Transverse colon (tissue), 4 donors: Measurements from ENCODE around the gene MAGI2.

ENCODE experiments used
- POLR2AphosphoS5 ChIP-seq, 3 donors: sonication (generic); formaldehyde crosslinking; IDR thresholded peaks; one replicate each; pipeline ENCODE4 v1.6.1; 2016; ENCODE audit warnings: antibody characterized with exemption in 3 of 3
- TF ChIP-seq, protein P1 (sequence below), 5 experiments: fragments of 200-600 bp in 3 of 5; fragments of 450-650 bp in 2 of 5; sonication (generic) in 3 of 5; IDR thresholded peaks; 1 replicate in 2 of 5; 2 replicates in 3 of 5; pipeline ENCODE4 v1.5.1; 2016 to 2017; ENCODE audit warnings: antibody characterized with exemption in 5 of 5, inconsistent platforms in 3 of 5, mild to moderate bottlenecking in 2 of 5, moderate library complexity in 1 of 5

DNA sequence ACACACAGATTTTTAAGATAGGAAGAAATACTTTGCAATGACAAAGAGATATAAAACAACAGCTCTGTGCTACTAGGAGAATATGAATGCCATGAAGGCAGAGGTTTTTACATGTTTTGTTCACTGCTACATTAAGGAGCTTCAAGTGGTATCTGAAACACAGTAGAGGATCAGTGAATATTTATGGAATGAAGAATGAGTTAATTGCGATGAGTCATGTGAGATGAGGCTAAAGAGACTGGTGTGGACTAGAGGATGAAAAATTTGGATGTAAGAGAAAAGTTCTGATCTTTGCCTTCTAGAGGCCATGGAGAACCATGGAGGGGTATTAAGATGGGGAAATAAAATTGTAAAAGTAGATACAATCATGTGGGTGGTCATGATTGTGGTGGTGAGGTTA, 1220.7 kb downstream of the MAGI2 start:
- TF ChIP-seq POLR2AphosphoS5 (IDR thresholded peaks at IDR 0.05), result no peak
- TF ChIP-seq, protein P1, sequence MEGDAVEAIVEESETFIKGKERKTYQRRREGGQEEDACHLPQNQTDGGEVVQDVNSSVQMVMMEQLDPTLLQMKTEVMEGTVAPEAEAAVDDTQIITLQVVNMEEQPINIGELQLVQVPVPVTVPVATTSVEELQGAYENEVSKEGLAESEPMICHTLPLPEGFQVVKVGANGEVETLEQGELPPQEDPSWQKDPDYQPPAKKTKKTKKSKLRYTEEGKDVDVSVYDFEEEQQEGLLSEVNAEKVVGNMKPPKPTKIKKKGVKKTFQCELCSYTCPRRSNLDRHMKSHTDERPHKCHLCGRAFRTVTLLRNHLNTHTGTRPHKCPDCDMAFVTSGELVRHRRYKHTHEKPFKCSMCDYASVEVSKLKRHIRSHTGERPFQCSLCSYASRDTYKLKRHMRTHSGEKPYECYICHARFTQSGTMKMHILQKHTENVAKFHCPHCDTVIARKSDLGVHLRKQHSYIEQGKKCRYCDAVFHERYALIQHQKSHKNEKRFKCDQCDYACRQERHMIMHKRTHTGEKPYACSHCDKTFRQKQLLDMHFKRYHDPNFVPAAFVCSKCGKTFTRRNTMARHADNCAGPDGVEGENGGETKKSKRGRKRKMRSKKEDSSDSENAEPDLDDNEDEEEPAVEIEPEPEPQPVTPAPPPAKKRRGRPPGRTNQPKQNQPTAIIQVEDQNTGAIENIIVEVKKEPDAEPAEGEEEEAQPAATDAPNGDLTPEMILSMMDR (IDR thresholded peaks at IDR 0.05), result no peak
